NB4 (cell line): ENCODE measurements around the gene RGPD3.

Experiments
- DNase-seq: peaks from one replicate; pipeline ENCODE4 v3.0.0; 2010; ENCODE audit warnings: low read depth
- H3K4me3 ChIP-seq: one replicate; pipeline ENCODE4 v1.5.1; 2011; ENCODE audit warnings: mild to moderate bottlenecking, low read depth, low read length, moderate library complexity
- MYC ChIP-seq: IDR thresholded peaks from 2 replicates; pipeline ENCODE4 v1.6.1; 2011; ENCODE audit warnings: low read depth, low read length
- POLR2A ChIP-seq: IDR thresholded peaks from 2 replicates; pipeline ENCODE4 v1.6.1; 2011; ENCODE audit warnings: mild to moderate bottlenecking; ENCODE audit not compliant: insufficient read length; ENCODE audit errors: extremely low read depth
- TF ChIP-seq, protein P1 (sequence below): IDR thresholded peaks from one replicate; pipeline ENCODE4 v1.5.1; 2012; ENCODE audit warnings: low read depth, low read length
- TF ChIP-seq, protein P2 (sequence below): IDR thresholded peaks from 2 replicates; pipeline ENCODE4 v1.6.1; 2011; ENCODE audit warnings: low read depth, low read length

The RGPD3 gene

DNA sequence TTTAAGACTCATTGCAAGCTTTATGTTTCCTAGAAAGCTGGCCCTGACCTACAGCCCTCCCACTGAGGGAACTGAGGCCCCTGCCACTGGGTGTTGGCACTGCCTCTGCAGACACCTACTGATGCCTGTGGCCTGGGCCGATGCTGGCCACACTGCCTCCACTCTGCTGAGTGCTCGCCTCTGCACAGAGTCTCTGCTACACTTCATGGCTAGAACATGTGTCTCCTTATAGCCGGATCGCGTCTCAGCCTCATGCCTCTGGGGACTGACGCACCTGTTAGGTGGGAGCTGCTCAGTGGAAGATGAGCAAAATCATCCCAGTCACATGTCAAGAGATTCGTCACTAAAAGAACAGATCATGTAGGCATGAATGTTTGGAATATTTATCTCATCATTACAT lies 108.7 kb downstream of the RGPD3 start:
- H3K4me3 ChIP-seq, result no peak overlapping the region
- DNase-seq, result no peak
- TF ChIP-seq, protein P1, sequence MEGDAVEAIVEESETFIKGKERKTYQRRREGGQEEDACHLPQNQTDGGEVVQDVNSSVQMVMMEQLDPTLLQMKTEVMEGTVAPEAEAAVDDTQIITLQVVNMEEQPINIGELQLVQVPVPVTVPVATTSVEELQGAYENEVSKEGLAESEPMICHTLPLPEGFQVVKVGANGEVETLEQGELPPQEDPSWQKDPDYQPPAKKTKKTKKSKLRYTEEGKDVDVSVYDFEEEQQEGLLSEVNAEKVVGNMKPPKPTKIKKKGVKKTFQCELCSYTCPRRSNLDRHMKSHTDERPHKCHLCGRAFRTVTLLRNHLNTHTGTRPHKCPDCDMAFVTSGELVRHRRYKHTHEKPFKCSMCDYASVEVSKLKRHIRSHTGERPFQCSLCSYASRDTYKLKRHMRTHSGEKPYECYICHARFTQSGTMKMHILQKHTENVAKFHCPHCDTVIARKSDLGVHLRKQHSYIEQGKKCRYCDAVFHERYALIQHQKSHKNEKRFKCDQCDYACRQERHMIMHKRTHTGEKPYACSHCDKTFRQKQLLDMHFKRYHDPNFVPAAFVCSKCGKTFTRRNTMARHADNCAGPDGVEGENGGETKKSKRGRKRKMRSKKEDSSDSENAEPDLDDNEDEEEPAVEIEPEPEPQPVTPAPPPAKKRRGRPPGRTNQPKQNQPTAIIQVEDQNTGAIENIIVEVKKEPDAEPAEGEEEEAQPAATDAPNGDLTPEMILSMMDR, result no peak
- TF ChIP-seq, protein P2, sequence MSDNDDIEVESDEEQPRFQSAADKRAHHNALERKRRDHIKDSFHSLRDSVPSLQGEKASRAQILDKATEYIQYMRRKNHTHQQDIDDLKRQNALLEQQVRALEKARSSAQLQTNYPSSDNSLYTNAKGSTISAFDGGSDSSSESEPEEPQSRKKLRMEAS, result no peak
- no peak for TF ChIP-seq MYC
- no peak for TF ChIP-seq POLR2A

DNA sequence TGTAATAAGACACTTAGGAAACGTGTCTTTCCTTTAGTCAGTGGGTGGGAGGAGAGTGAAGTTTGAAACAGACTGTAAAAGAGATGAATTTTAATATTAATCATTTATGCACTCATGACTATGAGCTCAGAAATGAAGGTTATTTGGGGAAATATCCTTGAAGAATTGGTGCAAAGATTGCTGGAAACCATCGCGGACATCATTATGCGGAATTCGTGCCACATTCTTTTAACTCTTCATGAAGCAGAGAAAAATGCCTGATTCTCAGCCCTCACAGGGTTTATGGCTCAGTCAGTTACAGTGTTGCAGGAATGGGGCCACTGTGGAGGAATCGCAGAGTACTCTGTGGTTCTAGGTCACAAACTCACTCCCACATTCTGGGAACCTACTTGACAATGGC lies 109.7 kb downstream of the RGPD3 start:
- no peak overlapping the region for H3K4me3 ChIP-seq
- TF ChIP-seq MYC (no peak), POLR2A (no peak)
- TF ChIP-seq, protein P1, result no peak
- TF ChIP-seq, protein P2, result no peak
- DNase-seq, result no peak

DNA sequence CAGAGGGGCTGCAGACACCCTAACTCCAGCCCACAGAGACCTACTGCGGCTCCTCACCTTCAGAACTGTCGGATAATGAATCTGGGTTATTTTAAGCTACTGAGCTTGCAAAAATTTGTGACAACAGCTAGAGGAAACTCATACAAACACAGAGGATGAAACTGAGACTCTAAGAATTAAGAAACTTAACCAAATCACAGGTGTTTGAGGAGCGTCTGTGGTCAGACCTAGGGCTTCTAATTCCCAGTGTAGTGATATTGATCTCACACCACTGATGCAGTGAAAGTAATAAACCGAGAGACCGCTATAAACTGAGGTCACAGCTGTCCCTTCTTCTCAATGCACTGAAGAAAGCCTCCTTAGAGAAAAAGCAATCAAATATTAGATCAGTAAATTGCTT lies 110.1 kb downstream of the RGPD3 start:
- DNase-seq, result no peak
- H3K4me3 ChIP-seq, result no peak overlapping the region
- TF ChIP-seq MYC, result no peak
- TF ChIP-seq, protein P1, result no peak
- TF ChIP-seq POLR2A, result no peak
- TF ChIP-seq, protein P2, result no peak

DNA sequence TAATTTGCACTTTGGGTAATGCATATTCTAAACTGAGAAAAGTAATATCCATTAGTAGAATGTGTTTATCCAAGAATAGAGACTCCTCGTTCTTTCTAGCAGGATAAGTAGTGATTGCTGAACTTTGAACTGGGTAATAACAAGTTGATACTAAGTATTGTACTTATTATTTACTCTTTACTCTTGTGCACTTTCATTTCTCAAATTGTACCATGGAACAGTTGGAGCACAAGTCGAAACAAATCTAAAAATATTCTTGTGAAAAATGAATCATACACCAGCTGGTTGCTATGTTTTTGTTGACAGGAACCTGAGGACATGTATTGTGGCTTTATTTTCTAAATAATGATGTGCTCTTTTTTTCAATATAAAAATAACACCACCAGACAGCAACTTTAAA lies 111.9 kb downstream of the RGPD3 start:
- DNase-seq, result no peak
- no peak for TF ChIP-seq POLR2A
- TF ChIP-seq, protein P1, result no peak
- TF ChIP-seq, protein P2, result no peak
- TF ChIP-seq MYC, result no peak

DNA sequence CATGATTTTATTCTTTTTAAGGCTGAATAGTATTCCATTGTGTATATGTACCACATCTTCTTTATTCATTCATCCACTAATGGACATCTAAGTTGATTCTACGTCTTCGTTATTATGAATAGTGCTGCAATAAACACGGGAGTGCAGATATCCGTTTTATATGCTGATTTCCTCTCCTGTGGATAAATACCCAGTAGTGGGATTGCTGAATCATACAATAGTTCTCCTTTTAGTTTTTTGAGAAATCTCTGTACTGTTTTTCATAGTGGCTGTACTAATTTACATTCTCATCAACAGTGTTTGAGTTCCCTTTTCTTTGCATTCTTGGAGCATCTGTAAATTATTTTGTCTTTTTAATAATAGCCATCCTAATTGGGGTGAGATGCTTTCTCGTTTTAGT lies 114.5 kb downstream of the RGPD3 start:
- no peak overlapping the region for H3K4me3 ChIP-seq
- no peak for DNase-seq
- TF ChIP-seq, protein P2, result no peak
- TF ChIP-seq MYC (no peak), POLR2A (no peak)
- TF ChIP-seq, protein P1, result no peak

More for the DNA sequence above, 111.9 kb downstream of the RGPD3 start:
- no peak overlapping the region for H3K4me3 ChIP-seq

DNA sequence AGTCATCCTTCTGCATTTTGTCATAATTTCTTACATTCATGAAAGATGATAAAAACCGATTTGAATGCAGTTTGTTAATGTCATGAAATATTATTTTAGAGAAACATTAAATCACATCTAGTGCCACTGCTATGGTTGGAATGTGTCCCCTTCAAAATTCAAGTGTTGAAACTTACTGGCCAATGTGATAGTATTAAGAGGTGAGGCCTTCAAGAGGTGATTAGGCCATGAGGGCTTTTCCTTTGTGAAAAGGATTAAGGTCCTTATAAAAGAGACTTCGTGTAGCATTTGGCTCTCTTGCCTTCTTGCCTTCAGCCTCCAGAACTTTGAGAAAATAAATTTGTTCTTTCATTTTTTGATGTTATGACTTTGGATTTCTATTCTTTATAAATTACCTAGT lies 117.2 kb downstream of the RGPD3 start:
- no peak overlapping the region for H3K4me3 ChIP-seq
- no peak for TF ChIP-seq POLR2A
- TF ChIP-seq MYC, result no peak
- TF ChIP-seq, protein P1, result no peak
- TF ChIP-seq, protein P2, result no peak
- DNase-seq, result no peak
